Measurements from ENCODE around the gene OR7E24. TPM values are rescaled to one million over a fixed set of nuclear protein-coding genes. Genes with fewer than 3 reads are reported as not detected.

Gene OR7E24
- total and polyA plus RNA-seq, 2 donors (not counting 3 experiments of a cell fraction or from before 2014, with no cell fraction given), result not detected

GRCh38 chr19:9205501-9206113, 45.1 kb upstream of the OR7E24 start:
- intact Hi-C loops (cut with micrococcal nuclease), result loop anchor here (1.0 to 10.0 kb wide), 5 partner anchors 69 to 591 kb away; partner anchors contain the start of genes ZNF121 and ZNF561
- H4K20me1 ChIP-seq (replicated peaks; ENCODE audit: control insufficient read depth, extremely low read depth, insufficient read depth, low read length), result no peaks in the 10 kb centered on the region
- dilution Hi-C loops (cut with MboI; ENCODE audit: extremely low pct_ligation_motif_present, low sequenced_read_pairs), result no loop called here
- no peaks in the 10 kb centered on the region for H3K79me2 ChIP-seq (ENCODE audit: control insufficient read depth, insufficient read depth, low read length)
- TF ChIP-seq JUN (IDR thresholded peaks at IDR 0.05; ENCODE audit: borderline replicate concordance, insufficient read depth, insufficient read length, low read depth) (no peak), CTCF (IDR thresholded peaks at IDR 0.05; ENCODE audit: extremely low read depth in 1 of 2, insufficient read depth in 1 of 2, low read depth in 1 of 2, low read length in 2 of 2) (peak; percentile 74 to 87)
- H3K27ac ChIP-seq (ENCODE audit: insufficient read depth, low read depth, low read length), result no peak overlapping the region
- no peak overlapping the region for H3K9ac ChIP-seq (replicated peaks; ENCODE audit: extremely low read depth, insufficient read depth, low read length)
- peak; percentile 82 for FAIRE-seq
- no peaks in the 10 kb centered on the region for H3K4me1 ChIP-seq (ENCODE audit: control insufficient read depth, extremely low read depth, insufficient read depth, low read length)
- H3K4me2 ChIP-seq (ENCODE audit: insufficient read depth, low read length), result no peak overlapping the region
- no peaks in the 10 kb centered on the region for H3K27me3 ChIP-seq (ENCODE audit: control insufficient read depth in 2 of 2, insufficient read depth in 2 of 2, low read length in 2 of 2)
- ChIA-PET POLR2A (no interaction called here), CTCF (interaction anchor here (0.5 to 1.9 kb wide), 27 partner anchors 11 to 795 kb away, joined by 3 to 12 read pairs (median 4); partner anchors contain the start of gene ZNF266)
- H3K9me1 ChIP-seq (replicated peaks; ENCODE audit: control insufficient read depth, extremely low read depth, insufficient read depth, low read length), result no peaks in the 10 kb centered on the region
- H3K36me3 ChIP-seq (ENCODE audit: control insufficient read depth in 2 of 2, extremely low read depth in 1 of 2, insufficient read depth in 2 of 2, low read length in 2 of 2), result no peaks in the 10 kb centered on the region
- H3K4me3 ChIP-seq (replicated peaks in 1 of 3; ENCODE audit: insufficient read depth in 1 of 3, low read depth in 1 of 3, low read length in 3 of 3), result no peak overlapping the region
- H2AFZ ChIP-seq (ENCODE audit: low read depth, low read length), result peak overlapping the region; percentile 80
- H3K9me3 ChIP-seq (replicated peaks; ENCODE audit: control insufficient read depth, insufficient read depth, low read length), result no peaks in the 10 kb centered on the region
- BruUV-seq (replicated peaks), result no TSS peak
- peak; percentile 58 for DNase-seq (ENCODE audit: low read depth, low spot score)

- ChIA-PET CTCF (no interaction called here), POLR2A (no interaction called here)
- Histone ChIP-seq H3K4me3 (replicated peaks in 1 of 3; ENCODE audit: insufficient read depth in 1 of 3, low read depth in 1 of 3, low read length in 3 of 3) (no peak within 1 kb of the TSS), H3K4me2 (ENCODE audit: insufficient read depth, low read length) (no peak within 1 kb of the TSS), H3K4me1 (ENCODE audit: control insufficient read depth, extremely low read depth, insufficient read depth, low read length) (no peaks in the 10 kb centered on the region), H4K20me1 (replicated peaks; ENCODE audit: control insufficient read depth, extremely low read depth, insufficient read depth, low read length) (no peaks in the 10 kb centered on the region), H3K36me3 (ENCODE audit: control insufficient read depth in 2 of 2, extremely low read depth in 1 of 2, insufficient read depth in 2 of 2, low read length in 2 of 2) (no peaks in the 10 kb centered on the region), H3K79me2 (ENCODE audit: control insufficient read depth, insufficient read depth, low read length) (no peaks in the 10 kb centered on the region), H2AFZ (ENCODE audit: low read depth, low read length) (no peak within 1 kb of the TSS), H3K9me3 (replicated peaks; ENCODE audit: control insufficient read depth, insufficient read depth, low read length) (no peaks in the 10 kb centered on the region), H3K27ac (ENCODE audit: insufficient read depth, low read depth, low read length) (no peak within 1 kb of the TSS), H3K9ac (replicated peaks; ENCODE audit: extremely low read depth, insufficient read depth, low read length) (no peak within 1 kb of the TSS), H3K27me3 (ENCODE audit: control insufficient read depth in 2 of 2, insufficient read depth in 2 of 2, low read length in 2 of 2) (no peaks in the 10 kb centered on the region), H3K9me1 (replicated peaks; ENCODE audit: control insufficient read depth, extremely low read depth, insufficient read depth, low read length) (no peaks in the 10 kb centered on the region)
- DNase-seq (ENCODE audit: low read depth, low spot score) (no peak), FAIRE-seq (no peak)
- intact Hi-C loops (cut with micrococcal nuclease) (no loop called here), dilution Hi-C loops (cut with MboI; ENCODE audit: extremely low pct_ligation_motif_present, low sequenced_read_pairs) (no loop called here)
- TF ChIP-seq JUN (IDR thresholded peaks at IDR 0.05; ENCODE audit: borderline replicate concordance, insufficient read depth, insufficient read length, low read depth) (no peak), MAX (IDR thresholded peaks at IDR 0.05; ENCODE audit: insufficient read depth, insufficient read length) (no peak), EZH2 (IDR thresholded peaks at IDR 0.05; ENCODE audit: borderline replicate concordance, low read depth, low read length, severe bottlenecking) (no peak), MYC (IDR thresholded peaks at IDR 0.05; ENCODE audit: low read depth, low read length) (no peak), CTCF (IDR thresholded peaks at IDR 0.05; ENCODE audit: extremely low read depth in 1 of 2, insufficient read depth in 1 of 2, low read depth in 1 of 2, low read length in 2 of 2) (no peak)
- no TSS peak for BruUV-seq (replicated peaks)
Observed at GRCh38 chr19:9219489-9219888, 31.2 kb upstream of the OR7E24 start, which contains the start of gene OR7D4. Gene OR7D4, minus strand, starts transcription at chr19:9219589. Its CDS starts 4,752 bp downstream, at chr19:9214837.
